NB4 (cell line): ENCODE measurements around the gene TGIF2LX.
"Not testable (repeated sequence)": the region's sequence is repeated elsewhere in the genome, so short reads cannot be mapped to it uniquely, and the experiment has no call there.

ENCODE experiments used
- POLR2A ChIP-seq: IDR thresholded peaks from 2 replicates; pipeline ENCODE4 v1.6.1; 2011; ENCODE audit warnings: mild to moderate bottlenecking; ENCODE audit not compliant: insufficient read length; ENCODE audit errors: extremely low read depth
- TF ChIP-seq, protein P1 (sequence below): IDR thresholded peaks from one replicate; pipeline ENCODE4 v1.5.1; 2012; ENCODE audit warnings: low read depth, low read length
- TF ChIP-seq, protein P2 (sequence below): IDR thresholded peaks from 2 replicates; pipeline ENCODE4 v1.6.1; 2011; ENCODE audit warnings: low read depth, low read length

DNA sequence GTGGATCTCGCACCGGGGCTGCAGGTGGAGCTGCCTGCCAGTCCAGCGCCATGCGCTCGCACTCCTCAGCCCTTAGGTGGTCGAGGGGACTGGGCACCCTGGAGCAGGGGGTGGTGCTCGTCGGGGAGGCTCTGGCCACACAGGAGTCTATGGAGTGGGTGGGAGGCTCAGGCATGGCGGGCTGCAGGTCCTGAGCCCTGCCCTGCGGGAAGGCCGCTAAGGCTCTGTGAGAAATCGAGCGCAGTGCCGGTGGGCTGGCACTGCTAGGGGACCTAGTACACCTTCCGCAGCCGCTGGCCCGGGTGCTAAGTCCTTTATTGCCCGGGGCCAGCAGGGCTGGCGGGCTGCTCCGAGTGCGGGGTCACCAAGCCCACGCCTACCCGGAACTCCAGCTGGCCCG lies 43.9 kb downstream of the TGIF2LX start:
- TF ChIP-seq, protein P1, sequence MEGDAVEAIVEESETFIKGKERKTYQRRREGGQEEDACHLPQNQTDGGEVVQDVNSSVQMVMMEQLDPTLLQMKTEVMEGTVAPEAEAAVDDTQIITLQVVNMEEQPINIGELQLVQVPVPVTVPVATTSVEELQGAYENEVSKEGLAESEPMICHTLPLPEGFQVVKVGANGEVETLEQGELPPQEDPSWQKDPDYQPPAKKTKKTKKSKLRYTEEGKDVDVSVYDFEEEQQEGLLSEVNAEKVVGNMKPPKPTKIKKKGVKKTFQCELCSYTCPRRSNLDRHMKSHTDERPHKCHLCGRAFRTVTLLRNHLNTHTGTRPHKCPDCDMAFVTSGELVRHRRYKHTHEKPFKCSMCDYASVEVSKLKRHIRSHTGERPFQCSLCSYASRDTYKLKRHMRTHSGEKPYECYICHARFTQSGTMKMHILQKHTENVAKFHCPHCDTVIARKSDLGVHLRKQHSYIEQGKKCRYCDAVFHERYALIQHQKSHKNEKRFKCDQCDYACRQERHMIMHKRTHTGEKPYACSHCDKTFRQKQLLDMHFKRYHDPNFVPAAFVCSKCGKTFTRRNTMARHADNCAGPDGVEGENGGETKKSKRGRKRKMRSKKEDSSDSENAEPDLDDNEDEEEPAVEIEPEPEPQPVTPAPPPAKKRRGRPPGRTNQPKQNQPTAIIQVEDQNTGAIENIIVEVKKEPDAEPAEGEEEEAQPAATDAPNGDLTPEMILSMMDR, result not testable (repeated sequence)
- not testable (repeated sequence) for TF ChIP-seq POLR2A
- TF ChIP-seq, protein P2, sequence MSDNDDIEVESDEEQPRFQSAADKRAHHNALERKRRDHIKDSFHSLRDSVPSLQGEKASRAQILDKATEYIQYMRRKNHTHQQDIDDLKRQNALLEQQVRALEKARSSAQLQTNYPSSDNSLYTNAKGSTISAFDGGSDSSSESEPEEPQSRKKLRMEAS, result not testable (repeated sequence)
